HG03460 (cell line): Measurements from ENCODE around the gene CLEC4M.
"Not testable (repeated sequence)": the region's sequence is repeated elsewhere in the genome, so short reads cannot be mapped to it uniquely, and the experiment has no call there.

Experiments
- ATAC-seq: cut with Tn5 transposase; IDR thresholded peaks from one replicate; pipeline ENCODE4 v1.9.1; 2021; ENCODE audit not compliant: unreplicated experiment

The CLEC4M gene

GRCh38 chr19:7772752-7773291, 9.8 kb downstream of the CLEC4M start:
- ATAC-seq: no peak

- ATAC-seq: no peak
Observed at GRCh38 chr19:7773841-7774240, 10.8 kb downstream of the CLEC4M start.

- no peak for ATAC-seq
Observed at GRCh38 chr19:7775761-7776160, 12.7 kb downstream of the CLEC4M start.

GRCh38 chr19:7778081-7778480, 15.0 kb downstream of the CLEC4M start:
- no peak for ATAC-seq

- no peak for ATAC-seq
Observed at GRCh38 chr19:7779631-7780486, 16.8 kb downstream of the CLEC4M start.

- no peak for ATAC-seq
Observed at GRCh38 chr19:7781157-7781556, 18.1 kb downstream of the CLEC4M start.

GRCh38 chr19:7783991-7784423, 21.0 kb downstream of the CLEC4M start:
- ATAC-seq: no peak

- no peak for ATAC-seq
Observed at GRCh38 chr19:7784856-7785255, 21.8 kb downstream of the CLEC4M start.

GRCh38 chr19:7787141-7787540, 24.1 kb downstream of the CLEC4M start:
- no peak for ATAC-seq

GRCh38 chr19:7787602-7788177, 24.6 kb downstream of the CLEC4M start:
- no peak for ATAC-seq

GRCh38 chr19:7788178-7788932, 25.3 kb downstream of the CLEC4M start:
- no peak for ATAC-seq

GRCh38 chr19:7788933-7789323, 25.9 kb downstream of the CLEC4M start:
- ATAC-seq: no peak

- ATAC-seq: no peak
Observed at GRCh38 chr19:7789447-7789846, 26.4 kb downstream of the CLEC4M start.

- no peak for ATAC-seq
Observed at GRCh38 chr19:7790416-7790815, 27.4 kb downstream of the CLEC4M start.

- ATAC-seq: no peak
Observed at GRCh38 chr19:7792281-7792680, 29.2 kb downstream of the CLEC4M start.

- not testable (repeated sequence) for ATAC-seq
Observed at GRCh38 chr19:7792701-7793100, 29.7 kb downstream of the CLEC4M start.

- no peak for ATAC-seq
Observed at GRCh38 chr19:7793493-7793892, 30.4 kb downstream of the CLEC4M start.

- ATAC-seq: no peak
Observed at GRCh38 chr19:7795555-7796161, 32.6 kb downstream of the CLEC4M start.

GRCh38 chr19:7799640-7800355, 36.8 kb downstream of the CLEC4M start:
- no peak for ATAC-seq

GRCh38 chr19:7801020-7801570, 38.1 kb downstream of the CLEC4M start:
- no peak for ATAC-seq
